HG03159 (cell line): ENCODE results near the gene MZB1.
"Not testable (repeated sequence)": the region's sequence is repeated elsewhere in the genome, so short reads cannot be mapped to it uniquely, and the experiment has no call there.

ENCODE experiments used
- ATAC-seq: cut with Tn5 transposase; IDR thresholded peaks from one replicate; pipeline ENCODE4 v1.9.1; 2021; ENCODE audit warnings: mild to moderate bottlenecking, moderate library complexity; ENCODE audit not compliant: unreplicated experiment

The MZB1 gene

GRCh38 chr5:139392678-139393496 lies 3.2 kb upstream of the MZB1 start:
- ATAC-seq, result peak; percentile 48

DNA sequence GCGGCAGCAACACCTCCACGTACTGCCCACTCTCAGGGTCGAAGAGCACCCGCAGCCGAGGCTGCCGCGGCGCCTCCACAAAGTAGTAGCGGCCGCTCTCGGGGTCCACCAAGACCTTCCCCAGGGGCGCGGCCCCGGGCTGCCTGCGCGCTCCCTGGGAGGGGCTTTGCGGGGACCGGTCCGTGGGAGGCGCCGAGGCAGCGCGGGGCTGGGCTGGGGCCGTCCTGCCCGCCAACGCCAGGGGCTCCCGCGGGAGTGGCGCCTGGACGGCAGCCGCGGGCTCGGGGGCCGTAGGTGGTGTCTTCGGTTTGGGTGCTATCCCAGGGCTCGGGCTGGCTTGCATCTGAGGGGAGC lies 2.6 kb upstream of the MZB1 start:
- ATAC-seq, result peak; percentile 3

DNA sequence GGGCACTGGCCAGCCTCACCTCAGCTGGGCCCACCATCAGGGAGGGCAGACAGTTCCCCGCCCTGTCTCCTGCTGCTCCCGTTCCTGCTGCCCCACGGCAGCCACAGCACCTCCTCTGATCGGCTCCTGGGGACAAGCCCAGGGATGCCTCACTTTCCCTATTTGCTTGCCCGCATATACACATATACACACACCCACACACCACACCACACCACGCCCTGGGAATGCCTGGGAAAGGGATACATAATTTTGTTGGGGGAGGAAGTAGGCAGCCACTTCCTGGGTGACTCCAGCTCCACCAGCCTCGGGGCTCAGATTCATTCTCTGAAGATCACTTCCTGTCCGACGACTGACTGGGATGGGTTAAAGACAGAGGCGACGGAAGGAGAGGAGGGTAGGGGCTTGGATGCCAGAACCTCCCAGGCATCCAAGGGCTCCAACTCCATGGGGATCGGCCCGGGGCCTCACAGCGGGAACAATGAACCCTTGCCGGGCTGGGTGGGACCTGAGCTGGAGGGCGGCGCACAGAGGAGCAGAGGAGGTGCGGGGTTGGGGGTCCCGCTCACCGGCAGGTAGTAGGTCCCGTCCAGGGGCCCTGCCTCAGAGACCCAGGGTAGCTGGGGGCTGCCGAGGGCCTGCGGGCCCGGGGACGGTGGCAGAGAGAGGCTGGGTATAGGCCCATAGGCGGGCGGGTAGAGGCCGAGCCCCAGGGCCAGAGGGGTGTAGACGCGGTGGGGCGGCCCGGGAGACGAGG lies 2.0 kb upstream of the MZB1 start:
- no peak for ATAC-seq

DNA sequence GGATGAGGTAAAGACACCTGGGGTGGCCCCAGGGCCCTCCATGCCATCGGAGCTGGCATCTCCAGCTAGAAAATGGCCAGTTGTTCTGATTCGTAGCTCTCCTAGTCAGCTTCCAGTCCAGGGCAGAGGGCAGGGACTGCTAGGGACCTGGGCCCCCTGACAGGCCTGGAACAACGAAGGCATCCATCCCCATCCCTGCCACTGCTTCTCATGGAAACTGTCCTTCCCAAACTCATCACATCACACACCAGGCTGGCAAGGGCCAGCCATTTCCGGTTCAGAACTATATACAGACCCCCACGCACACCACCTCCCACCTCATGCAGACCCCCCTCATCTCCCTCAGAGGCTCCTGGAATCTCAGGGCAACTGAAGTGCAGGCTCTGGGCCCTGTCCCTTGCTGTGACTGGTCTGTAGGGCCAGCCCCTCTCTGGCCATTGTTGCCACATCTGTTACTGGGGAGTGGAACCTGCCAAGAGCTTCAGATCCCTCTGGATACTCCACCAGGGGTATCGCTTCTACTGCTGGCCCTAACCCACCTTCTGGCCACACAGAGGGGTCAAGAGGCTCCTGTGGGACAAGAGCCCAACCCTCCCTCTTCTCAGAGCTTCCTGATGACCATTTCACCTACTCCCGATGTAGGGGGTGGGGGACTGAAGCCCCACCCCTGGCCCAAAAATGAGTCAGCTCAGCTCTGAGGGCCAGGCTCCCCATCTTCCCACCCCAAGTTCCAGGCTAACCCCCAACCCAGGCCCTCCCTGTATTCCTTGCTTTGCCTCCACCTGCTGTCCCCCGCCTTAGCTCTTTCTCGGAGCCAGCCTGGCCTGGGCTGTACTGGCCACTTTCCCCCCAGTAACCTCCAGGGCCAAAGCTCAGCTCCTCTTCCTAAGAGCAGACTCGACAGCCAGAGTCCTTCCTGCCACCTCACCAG lies 1.2 kb upstream of the MZB1 start:
- ATAC-seq, result no peak

DNA sequence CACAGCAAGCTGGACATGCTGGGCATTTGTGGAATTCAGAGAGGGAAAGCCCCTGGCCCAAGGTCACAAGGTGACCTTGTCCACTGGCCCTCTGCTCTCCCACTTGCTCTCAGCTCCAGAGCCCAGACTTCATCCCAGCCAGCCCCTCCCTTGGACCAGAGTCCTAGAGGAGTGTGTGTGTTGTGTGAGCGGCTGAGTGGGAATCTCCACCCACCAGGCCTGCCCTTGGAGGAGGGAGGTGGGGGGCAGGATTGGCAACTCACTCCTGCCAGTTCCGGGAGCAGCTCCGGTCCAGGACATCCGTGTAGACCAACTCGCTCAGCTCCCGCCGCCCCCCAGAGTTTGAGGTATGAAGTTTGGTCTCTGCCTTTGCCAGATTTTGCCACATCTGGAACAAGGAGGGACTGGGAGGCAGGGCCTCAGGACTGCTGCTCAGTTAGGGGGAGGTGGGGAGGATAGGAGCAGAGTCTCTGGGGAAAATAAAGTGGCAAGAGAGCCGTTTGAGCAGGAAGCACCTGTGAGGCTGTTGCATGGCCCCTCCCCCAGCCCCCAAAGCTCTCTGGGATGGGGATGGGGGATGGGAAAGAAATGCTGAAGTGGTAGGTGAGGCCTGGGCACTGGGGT lies 1.4 kb downstream of the MZB1 start:
- no peak for ATAC-seq

DNA sequence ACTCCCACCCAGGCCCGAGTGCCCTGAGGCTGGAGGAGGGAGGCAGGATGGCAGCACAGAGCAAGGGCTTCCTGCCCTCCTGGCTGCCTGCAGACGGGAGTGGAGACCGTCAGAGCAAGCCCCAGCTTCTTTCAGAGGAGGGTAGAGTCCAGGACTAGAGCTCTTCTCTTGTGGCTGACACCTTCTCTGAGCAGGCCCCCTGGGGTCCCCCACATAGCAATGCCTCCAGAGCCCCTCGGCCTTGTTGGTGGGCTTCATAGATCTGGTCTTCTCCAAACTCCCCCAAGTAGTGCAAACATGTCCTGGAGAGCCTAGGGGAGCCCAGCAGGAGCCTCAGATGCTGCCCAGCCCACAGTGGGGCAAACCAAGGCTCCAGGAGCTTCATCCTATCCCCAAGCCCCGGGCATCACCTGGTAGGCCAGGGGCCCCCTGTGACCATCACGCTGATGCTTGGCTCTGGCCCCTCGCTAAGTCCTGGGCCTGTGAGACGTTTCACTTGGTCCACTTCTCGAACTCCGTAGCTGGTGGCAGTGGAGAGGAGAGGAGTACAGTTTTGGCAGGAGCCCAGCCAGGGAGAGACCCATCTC lies 2.0 kb downstream of the MZB1 start:
- ATAC-seq, result no peak

GRCh38 chr5:139386956-139387355 lies 2.8 kb downstream of the MZB1 start:
- ATAC-seq, result not testable (repeated sequence)

- no peak for ATAC-seq
These were observed 3.7 kb downstream of the MZB1 start for GRCh38 chr5:139386050-139386438.

GRCh38 chr5:139385061-139386049 lies 4.4 kb downstream of the MZB1 start:
- ATAC-seq, result no peak

DNA sequence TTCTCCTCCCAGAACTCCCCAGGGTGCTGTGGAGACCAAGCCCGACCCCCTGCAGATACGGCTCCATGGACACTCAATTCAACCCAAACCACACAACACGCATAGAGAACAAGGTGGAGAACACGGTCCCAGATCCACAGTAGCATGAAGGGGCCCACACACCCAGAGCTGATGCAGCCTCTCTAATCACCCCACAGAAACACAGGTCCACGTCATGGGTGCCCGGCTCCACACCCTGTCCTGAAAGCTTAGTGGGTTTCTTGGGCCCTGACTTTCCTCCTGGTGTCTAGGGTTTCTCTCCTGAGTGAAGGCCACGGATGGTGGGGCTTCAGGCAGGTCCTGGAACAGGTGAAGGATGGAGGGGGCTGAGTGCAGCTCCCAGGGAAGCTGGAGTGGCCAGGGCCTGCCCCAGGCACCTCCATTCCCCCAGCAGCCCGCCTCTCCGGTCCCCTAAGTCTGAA lies 5.1 kb downstream of the MZB1 start:
- ATAC-seq, result no peak

- no peak for ATAC-seq
These were observed 5.6 kb downstream of the MZB1 start for GRCh38 chr5:139383993-139384590.

- ATAC-seq, result no peak
These were observed 6.3 kb downstream of the MZB1 start, which contains the start of gene SLC23A1 for GRCh38 chr5:139383275-139383992. TSS of gene SLC23A1 (minus strand) at chr5:139383297. CDS start at chr5:139383253, 44 bp downstream.

DNA sequence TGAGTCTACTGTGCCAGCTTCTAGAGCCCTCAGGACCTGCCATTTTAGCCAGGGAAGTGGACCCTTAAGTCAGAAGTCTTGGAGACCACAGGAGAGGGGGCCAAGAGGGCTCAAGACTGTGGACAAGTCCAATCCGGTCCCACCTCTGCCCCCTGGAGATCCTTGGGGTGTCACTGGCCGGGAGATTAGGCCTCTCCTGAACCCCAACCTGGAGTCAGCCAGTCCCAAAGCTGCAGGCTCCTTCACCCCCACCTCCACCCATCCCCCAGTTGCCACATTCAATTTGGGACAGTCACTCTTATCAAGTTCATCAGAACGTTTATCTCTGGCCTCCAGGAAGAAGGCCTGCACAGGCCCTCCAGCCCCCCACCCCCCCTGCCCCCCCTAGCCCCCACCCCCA lies 6.9 kb downstream of the MZB1 start:
- no peak for ATAC-seq

GRCh38 chr5:139381837-139382761 lies 7.6 kb downstream of the MZB1 start:
- no peak for ATAC-seq

- ATAC-seq, result no peak
These were observed 9.9 kb downstream of the MZB1 start for GRCh38 chr5:139379626-139380449.

- ATAC-seq, result no peak
These were observed 10.8 kb downstream of the MZB1 start for GRCh38 chr5:139378941-139379361.
